GM12801 (cell line): ENCODE results near the gene INCENP.

ENCODE experiments used
- TF ChIP-seq, protein P1 (sequence below): IDR thresholded peaks from one replicate; pipeline ENCODE4 v1.5.1; 2011; ENCODE audit warnings: control low read depth; ENCODE audit not compliant: insufficient read length; ENCODE audit errors: extremely low read depth

The INCENP gene

DNA sequence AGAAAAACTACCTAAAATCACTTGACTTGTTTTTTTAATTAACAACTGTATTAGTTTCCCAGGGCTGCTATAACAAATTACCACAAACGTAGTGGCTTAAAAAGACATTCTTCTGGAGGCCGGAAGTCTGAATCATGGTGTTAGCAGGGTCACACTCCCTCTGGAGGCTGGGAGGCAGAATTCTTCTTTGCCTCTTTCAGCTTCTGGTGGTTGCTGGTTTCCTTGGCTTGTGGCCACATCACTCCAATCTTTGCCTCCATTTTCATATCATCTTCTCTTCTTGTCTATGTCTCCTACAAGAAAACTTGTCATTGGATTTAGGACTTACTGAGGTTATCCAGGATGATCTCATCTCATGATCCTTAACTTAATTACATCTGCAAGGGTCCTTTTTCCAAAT is 7.4 kb upstream of the INCENP start:
- TF ChIP-seq, protein P1, sequence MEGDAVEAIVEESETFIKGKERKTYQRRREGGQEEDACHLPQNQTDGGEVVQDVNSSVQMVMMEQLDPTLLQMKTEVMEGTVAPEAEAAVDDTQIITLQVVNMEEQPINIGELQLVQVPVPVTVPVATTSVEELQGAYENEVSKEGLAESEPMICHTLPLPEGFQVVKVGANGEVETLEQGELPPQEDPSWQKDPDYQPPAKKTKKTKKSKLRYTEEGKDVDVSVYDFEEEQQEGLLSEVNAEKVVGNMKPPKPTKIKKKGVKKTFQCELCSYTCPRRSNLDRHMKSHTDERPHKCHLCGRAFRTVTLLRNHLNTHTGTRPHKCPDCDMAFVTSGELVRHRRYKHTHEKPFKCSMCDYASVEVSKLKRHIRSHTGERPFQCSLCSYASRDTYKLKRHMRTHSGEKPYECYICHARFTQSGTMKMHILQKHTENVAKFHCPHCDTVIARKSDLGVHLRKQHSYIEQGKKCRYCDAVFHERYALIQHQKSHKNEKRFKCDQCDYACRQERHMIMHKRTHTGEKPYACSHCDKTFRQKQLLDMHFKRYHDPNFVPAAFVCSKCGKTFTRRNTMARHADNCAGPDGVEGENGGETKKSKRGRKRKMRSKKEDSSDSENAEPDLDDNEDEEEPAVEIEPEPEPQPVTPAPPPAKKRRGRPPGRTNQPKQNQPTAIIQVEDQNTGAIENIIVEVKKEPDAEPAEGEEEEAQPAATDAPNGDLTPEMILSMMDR: no peak

DNA sequence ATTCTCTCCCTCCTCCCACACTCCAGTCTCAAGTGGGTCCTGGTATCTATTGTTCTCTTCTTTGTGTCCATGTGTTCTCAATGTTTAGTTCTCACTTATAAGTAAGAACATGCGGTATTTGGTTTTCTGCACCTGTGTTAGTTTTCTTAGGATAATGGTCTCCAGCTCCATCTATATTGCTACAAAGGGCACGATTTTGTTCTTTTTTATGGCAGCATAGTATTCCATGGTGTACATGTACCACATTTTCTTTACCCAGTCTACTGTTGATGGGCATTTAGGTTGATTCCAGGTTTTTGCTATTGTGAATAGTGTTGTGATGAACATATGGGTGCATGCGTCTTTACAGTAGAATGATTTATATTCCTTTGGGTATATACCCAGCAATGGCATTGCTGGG is 4.2 kb upstream of the INCENP start:
- TF ChIP-seq, protein P1: no peak

- TF ChIP-seq, protein P1: no peak
Observed at GRCh38 chr11:62120001-62120400, 3.8 kb upstream of the INCENP start.

GRCh38 chr11:62120431-62120830 is 3.4 kb upstream of the INCENP start:
- TF ChIP-seq, protein P1: no peak

- TF ChIP-seq, protein P1: no peak
Observed at GRCh38 chr11:62122076-62122475, 1.7 kb upstream of the INCENP start.

- TF ChIP-seq, protein P1: no peak
Observed at GRCh38 chr11:62124186-62125113, 639 bp downstream of the INCENP start.

GRCh38 chr11:62125316-62125715 is 1.5 kb downstream of the INCENP start:
- TF ChIP-seq, protein P1: no peak
